ENCODE results near the gene REEP1.

Gene REEP1

GRCh38 chr2:86260978-86261377, 76.4 kb downstream of the REEP1 start:
- TF ChIP-seq, protein P1, sequence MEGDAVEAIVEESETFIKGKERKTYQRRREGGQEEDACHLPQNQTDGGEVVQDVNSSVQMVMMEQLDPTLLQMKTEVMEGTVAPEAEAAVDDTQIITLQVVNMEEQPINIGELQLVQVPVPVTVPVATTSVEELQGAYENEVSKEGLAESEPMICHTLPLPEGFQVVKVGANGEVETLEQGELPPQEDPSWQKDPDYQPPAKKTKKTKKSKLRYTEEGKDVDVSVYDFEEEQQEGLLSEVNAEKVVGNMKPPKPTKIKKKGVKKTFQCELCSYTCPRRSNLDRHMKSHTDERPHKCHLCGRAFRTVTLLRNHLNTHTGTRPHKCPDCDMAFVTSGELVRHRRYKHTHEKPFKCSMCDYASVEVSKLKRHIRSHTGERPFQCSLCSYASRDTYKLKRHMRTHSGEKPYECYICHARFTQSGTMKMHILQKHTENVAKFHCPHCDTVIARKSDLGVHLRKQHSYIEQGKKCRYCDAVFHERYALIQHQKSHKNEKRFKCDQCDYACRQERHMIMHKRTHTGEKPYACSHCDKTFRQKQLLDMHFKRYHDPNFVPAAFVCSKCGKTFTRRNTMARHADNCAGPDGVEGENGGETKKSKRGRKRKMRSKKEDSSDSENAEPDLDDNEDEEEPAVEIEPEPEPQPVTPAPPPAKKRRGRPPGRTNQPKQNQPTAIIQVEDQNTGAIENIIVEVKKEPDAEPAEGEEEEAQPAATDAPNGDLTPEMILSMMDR (IDR thresholded peaks at IDR 0.05) = no peak

DNA sequence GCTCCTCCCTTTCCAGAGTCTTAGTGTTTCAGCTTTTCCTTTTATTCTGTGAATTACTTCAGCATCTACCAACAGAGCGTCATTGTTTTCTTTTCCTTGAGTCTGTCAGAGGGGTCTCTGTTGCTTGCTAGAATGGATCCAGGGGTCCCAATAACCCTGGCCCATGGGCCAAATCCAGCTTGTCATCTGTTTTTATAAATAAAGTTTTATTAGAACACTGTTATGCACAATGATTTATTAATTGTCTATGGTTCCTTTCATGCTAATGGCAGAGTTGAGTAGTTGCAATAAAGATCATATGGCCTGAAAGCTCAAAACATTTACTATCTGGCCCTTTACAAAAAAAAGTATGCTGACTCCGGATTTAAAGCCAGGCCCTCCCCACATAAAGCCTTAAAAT, 79.3 kb downstream of the REEP1 start:
- TF ChIP-seq, protein P1 (IDR thresholded peaks at IDR 0.05) = no peak

DNA sequence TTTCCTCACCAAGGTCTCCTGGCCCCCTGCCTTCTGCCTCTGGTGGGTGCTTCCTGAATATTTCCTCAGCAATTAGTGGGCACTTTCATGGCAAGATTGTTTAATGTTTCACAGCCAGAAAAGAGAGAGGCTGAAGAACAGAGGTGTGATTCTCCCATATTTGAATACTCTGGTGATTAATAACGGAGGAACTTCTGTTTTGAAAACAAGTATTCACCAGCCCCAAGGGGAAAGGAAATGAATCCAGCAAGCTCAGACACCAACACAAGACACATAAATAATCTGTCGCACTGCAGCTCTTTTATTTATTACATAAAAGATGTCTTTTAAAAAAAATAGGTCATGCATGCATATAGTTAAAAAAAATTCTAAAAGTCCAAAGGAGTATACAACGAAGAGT, 80.4 kb downstream of the REEP1 start:
- TF ChIP-seq, protein P1 (IDR thresholded peaks at IDR 0.05) = no peak

- TF ChIP-seq, protein P1 (IDR thresholded peaks at IDR 0.05) = no peak
These were observed 81.1 kb downstream of the REEP1 start for GRCh38 chr2:86256300-86256699.

DNA sequence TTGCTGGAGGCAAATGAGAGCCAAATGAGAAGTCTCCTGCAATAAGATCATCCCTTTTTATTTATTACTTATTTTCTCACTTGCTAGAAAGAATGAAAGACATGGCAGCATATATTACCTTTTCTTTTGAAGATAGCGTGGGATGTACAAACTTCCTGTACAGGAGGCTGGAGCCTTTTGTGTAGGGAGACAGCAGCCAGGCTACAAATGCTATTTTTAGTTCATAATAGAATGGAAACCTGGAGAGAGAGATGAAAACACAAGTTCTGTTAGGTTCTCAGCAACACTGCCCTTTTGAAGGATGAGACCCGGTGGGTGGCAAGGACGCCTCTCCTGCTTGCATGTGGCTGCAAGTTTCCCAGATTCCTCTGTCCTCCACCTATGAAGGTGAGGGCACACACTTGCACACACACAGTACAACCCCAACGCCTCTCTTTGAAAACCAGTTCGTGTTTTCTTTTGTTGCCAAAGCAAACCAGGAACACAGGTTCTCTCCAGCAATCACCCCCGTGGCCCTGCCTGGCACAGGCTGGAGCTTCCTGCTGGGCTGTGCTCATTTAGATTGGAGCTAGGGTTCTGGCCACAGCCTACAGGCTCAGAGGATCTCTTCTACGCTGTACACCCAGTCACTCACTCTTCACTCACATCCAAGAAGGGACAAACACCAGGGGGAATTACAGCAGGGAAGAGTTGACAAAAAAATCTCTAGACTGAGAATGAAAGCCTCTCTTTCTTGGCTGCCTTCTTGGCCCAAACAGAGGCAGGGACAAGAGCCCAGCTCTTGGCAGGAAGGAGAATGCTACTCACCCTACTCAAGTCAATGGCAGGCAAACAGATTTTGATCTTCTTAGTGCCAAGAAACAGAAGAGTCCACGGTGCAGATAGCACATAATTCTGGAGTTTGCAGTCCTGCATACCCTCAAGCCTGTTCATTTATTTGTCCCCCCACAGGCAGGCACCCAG, 82.6 kb downstream of the REEP1 start:
- TF ChIP-seq, protein P1 (IDR thresholded peaks at IDR 0.05) = no peak

GRCh38 chr2:86253424-86253823, 84.0 kb downstream of the REEP1 start:
- TF ChIP-seq, protein P1 (IDR thresholded peaks at IDR 0.05) = no peak

- TF ChIP-seq, protein P1 (IDR thresholded peaks at IDR 0.05) = no peak
These were observed 85.6 kb downstream of the REEP1 start for GRCh38 chr2:86251840-86252266.

Data from LNCAP (cell line).